ENCODE measurements around the gene PCNX3. TPM values are rescaled to one million over a fixed set of nuclear protein-coding genes. Genes with fewer than 3 reads are reported as not detected.
A peak's percentile ranks its signal among the peaks of the same experiment; 100 is the strongest.

The PCNX3 gene
- total RNA-seq, 3 donors from 2014 or later (not counting 1 experiment from before 2014, with no cell fraction given), result 101 to 105 (median 102) TPM

GRCh38 chr11:65598258-65598699 lies 17.3 kb upstream of the PCNX3 start:
- Mint-ChIP-seq H3K4me3 (no peak overlapping the region), H3K9me3 (no peaks in the 10 kb centered on the region), H3K27ac (no peak overlapping the region), H3K36me3 (no peaks in the 10 kb centered on the region), H3K27me3 (ENCODE audit: low read depth in 2 of 2) (no peaks in the 10 kb centered on the region), H3K4me1 (peaks cover 0 to 10% of the 10 kb centered on the region in 2 donors)
- no peak for TF ChIP-seq CTCF (IDR thresholded peaks at IDR 0.05)
- H3K4me1 ChIP-seq (ENCODE audit: control insufficient read depth, insufficient read depth, low read length), result peaks cover 9% of the 10 kb centered on the region
- no peaks in the 10 kb centered on the region for H3K9me3 ChIP-seq (ENCODE audit: control insufficient read depth, insufficient read depth, low read length)
- peaks cover 21% of the 10 kb centered on the region for H3K36me3 ChIP-seq (ENCODE audit: control insufficient read depth, insufficient read depth, low read length)
- ATAC-seq (no peak), DNase-seq (no peak)
- H3K4me3 ChIP-seq (ENCODE audit: low read length), result no peak overlapping the region
- H3K27me3 ChIP-seq (ENCODE audit: control insufficient read depth, insufficient read depth, low read length), result no peaks in the 10 kb centered on the region
- no peak overlapping the region for H3K27ac ChIP-seq (ENCODE audit: low read length)
- intact Hi-C loops (cut with micrococcal nuclease), result no loop called here
- 96% methylated on average over 16 of the region's 16 CpGs for WGBS (ENCODE audit: insufficient coverage)

DNA sequence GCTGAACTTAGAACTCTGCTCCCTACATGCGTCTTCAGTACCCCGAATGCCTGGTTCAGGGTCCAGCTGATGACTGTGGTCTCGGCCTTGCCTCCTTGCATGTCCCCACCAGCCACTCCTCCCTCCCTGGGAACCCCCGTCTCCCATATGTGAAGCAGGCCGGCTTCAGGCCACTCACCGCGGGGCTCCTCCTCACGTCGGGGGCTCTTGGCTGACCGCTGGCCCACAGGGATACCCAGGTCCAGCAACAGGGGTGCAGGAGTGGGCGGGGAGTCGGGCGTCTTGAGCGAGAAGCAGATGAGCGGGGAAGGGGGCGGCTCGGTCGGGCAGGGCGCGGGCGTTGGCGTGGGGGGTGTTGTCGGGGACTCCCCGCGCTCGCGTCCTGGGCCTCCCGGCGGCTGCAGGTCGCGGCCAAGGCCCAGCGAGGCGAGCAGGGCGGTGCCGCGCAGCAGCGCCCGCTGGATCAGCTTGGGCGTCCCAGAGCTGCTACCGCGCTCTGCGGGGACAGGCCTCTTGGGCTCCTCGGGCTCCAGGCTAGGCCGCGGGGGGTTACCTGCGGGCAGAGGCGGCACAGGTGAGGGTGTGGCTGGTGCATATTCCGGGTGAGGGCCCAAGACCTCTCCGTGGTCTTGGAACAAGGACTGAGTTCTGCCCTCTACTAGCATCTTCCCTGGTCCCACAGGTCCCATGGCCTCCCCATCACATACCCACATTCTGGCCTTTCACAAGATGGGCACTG lies 16.2 kb upstream of the PCNX3 start:
- no peak overlapping the region for H3K27ac ChIP-seq (ENCODE audit: low read length)
- H3K9me3 ChIP-seq (ENCODE audit: control insufficient read depth, insufficient read depth, low read length), result no peaks in the 10 kb centered on the region
- H3K4me1 Mint-ChIP-seq, result peaks cover 0 to 10% of the 10 kb centered on the region in 2 donors
- ATAC-seq, result no peak
- no peaks in the 10 kb centered on the region for H3K27me3 ChIP-seq (ENCODE audit: control insufficient read depth, insufficient read depth, low read length)
- peaks cover 9% of the 10 kb centered on the region for H3K4me1 ChIP-seq (ENCODE audit: control insufficient read depth, insufficient read depth, low read length)
- no peak overlapping the region for H3K4me3 ChIP-seq (ENCODE audit: low read length)
- no peak overlapping the region for H3K4me3 Mint-ChIP-seq
- H3K36me3 ChIP-seq (ENCODE audit: control insufficient read depth, insufficient read depth, low read length), result peaks cover 28% of the 10 kb centered on the region
- H3K36me3 Mint-ChIP-seq, result no peaks in the 10 kb centered on the region
- no peaks in the 10 kb centered on the region for H3K9me3 Mint-ChIP-seq
- TF ChIP-seq CTCF (IDR thresholded peaks at IDR 0.05), result no peak
- no peak overlapping the region for H3K27ac Mint-ChIP-seq
- intact Hi-C loops (cut with micrococcal nuclease), result no loop called here
- no peaks in the 10 kb centered on the region for H3K27me3 Mint-ChIP-seq (ENCODE audit: low read depth in 2 of 2)
- 98% methylated on average over 49 of the region's 49 CpGs for WGBS (ENCODE audit: insufficient coverage)
- no peak for DNase-seq

DNA sequence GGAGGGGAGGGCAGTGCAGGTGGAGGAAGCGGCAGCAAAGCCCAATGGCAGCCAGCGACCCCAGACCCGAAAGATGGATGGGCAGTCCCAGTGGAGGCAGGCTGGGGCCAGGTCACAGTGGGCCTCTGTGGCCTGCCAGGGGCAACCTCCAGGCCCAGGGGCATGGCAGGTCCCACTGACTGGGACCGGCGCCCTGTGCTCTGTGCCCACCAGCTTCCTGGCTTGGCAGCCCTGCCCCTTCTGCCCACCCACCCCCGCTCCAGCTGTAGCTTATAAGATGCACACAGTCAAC lies 15.7 kb upstream of the PCNX3 start:
- 96% methylated on average over 6 of the region's 6 CpGs for WGBS (ENCODE audit: insufficient coverage)
- no peaks in the 10 kb centered on the region for H3K36me3 Mint-ChIP-seq
- H3K36me3 ChIP-seq (ENCODE audit: control insufficient read depth, insufficient read depth, low read length), result peaks cover 31% of the 10 kb centered on the region
- H3K27ac ChIP-seq (ENCODE audit: low read length), result no peak overlapping the region
- H3K4me3 ChIP-seq (ENCODE audit: low read length), result no peak overlapping the region
- no peaks in the 10 kb centered on the region for H3K27me3 ChIP-seq (ENCODE audit: control insufficient read depth, insufficient read depth, low read length)
- intact Hi-C loops (cut with micrococcal nuclease), result no loop called here
- no peak overlapping the region for H3K27ac Mint-ChIP-seq
- no peaks in the 10 kb centered on the region for H3K9me3 ChIP-seq (ENCODE audit: control insufficient read depth, insufficient read depth, low read length)
- H3K4me1 ChIP-seq (ENCODE audit: control insufficient read depth, insufficient read depth, low read length), result peaks cover 8% of the 10 kb centered on the region
- H3K9me3 Mint-ChIP-seq, result no peaks in the 10 kb centered on the region
- TF ChIP-seq CTCF (IDR thresholded peaks at IDR 0.05), result no peak
- H3K4me3 Mint-ChIP-seq, result no peak overlapping the region
- no peak for DNase-seq
- peaks cover 0 to 9% of the 10 kb centered on the region in 2 donors for H3K4me1 Mint-ChIP-seq
- no peak for ATAC-seq
- H3K27me3 Mint-ChIP-seq (ENCODE audit: low read depth in 2 of 2), result no peaks in the 10 kb centered on the region

- 90% methylated on average over 1 of the region's 1 CpG for WGBS (ENCODE audit: insufficient coverage)
- H3K4me1 ChIP-seq (ENCODE audit: control insufficient read depth, insufficient read depth, low read length), result no peaks in the 10 kb centered on the region
- H3K36me3 Mint-ChIP-seq, result no peaks in the 10 kb centered on the region
- no peak overlapping the region for H3K4me3 ChIP-seq (ENCODE audit: low read length)
- ATAC-seq (no peak), DNase-seq (no peak)
- H3K27ac ChIP-seq (ENCODE audit: low read length), result no peak overlapping the region
- no peaks in the 10 kb centered on the region for H3K27me3 ChIP-seq (ENCODE audit: control insufficient read depth, insufficient read depth, low read length)
- no peaks in the 10 kb centered on the region for H3K9me3 Mint-ChIP-seq
- H3K36me3 ChIP-seq (ENCODE audit: control insufficient read depth, insufficient read depth, low read length), result peaks cover 47% of the 10 kb centered on the region
- peaks cover 4% of the 10 kb centered on the region in 2 donors for H3K4me1 Mint-ChIP-seq
- no peak for TF ChIP-seq CTCF (IDR thresholded peaks at IDR 0.05)
- H3K4me3 Mint-ChIP-seq, result no peak overlapping the region
- H3K27me3 Mint-ChIP-seq (ENCODE audit: low read depth in 2 of 2), result no peaks in the 10 kb centered on the region
- peak overlapping the region in 1 of 2 donors; percentile 56 for H3K27ac Mint-ChIP-seq
- intact Hi-C loops (cut with micrococcal nuclease), result no loop called here
- no peaks in the 10 kb centered on the region for H3K9me3 ChIP-seq (ENCODE audit: control insufficient read depth, insufficient read depth, low read length)
Observed at GRCh38 chr11:65604258-65604657, 11.3 kb upstream of the PCNX3 start.

All from natural killer cell (primary cell).